GM18502 (cell line): ENCODE results near the gene TEX53.

ENCODE experiments used
- ATAC-seq: cut with Tn5 transposase; IDR thresholded peaks from one replicate; pipeline ENCODE4 v1.9.1; 2021; ENCODE audit warnings: mild to moderate bottlenecking; ENCODE audit not compliant: unreplicated experiment, poor library complexity

Gene TEX53

DNA sequence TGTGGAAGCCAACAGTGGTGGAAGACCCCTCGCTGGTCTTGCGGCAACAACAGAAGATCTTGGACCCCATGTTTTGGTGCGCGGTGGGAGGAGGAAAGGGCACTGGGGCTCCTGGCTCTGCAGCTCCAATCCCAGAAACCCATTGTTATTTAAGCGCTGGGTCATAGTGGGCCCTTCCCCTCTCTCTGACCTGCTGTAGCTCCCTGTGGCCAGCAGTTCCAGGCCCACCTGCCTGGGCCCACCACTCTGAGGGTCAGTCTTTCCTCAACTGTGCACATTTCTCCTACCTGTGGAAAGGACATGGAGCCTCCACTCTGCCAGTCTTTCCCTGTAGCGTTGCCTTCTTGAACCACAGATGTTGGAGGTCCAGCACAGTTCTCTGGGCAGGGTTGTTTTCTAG, at the start of gene TEX53:
TSS of gene TEX53 (minus strand) at position 101 of the 400 bp plus-strand sequence. CDS start at position 70, 31 bp downstream.
- ATAC-seq, result no peak

GRCh38 chr9:114706711-114707110, 49.1 kb upstream of the TEX53 start:
- no peak for ATAC-seq

GRCh38 chr9:114701988-114702387, 44.4 kb upstream of the TEX53 start:
- ATAC-seq, result no peak

DNA sequence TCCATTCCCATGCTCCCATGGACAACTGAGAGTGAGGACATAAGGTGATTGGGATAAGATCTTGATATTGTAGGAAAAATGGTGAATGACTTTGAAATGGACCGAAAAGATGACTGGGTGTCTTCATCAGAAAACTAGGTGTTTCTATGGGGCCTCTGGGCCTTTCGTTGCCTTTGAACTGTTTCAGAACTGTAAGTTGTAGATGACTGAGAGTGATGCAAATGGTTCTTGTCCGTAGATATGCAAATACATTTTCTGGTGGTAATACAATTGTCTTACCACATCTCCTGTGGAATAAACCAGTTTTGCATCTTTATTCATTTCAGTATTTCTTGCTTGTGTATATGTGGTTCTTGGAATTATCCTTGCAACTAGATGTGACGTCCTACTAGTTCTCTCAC, 40.3 kb upstream of the TEX53 start:
- peak; percentile 42 for ATAC-seq

- peak; percentile 71 for ATAC-seq
Observed at GRCh38 chr9:114696814-114697544, 39.4 kb upstream of the TEX53 start.

- ATAC-seq, result no peak
Observed at GRCh38 chr9:114695948-114696347, 38.3 kb upstream of the TEX53 start.

GRCh38 chr9:114694719-114695269, 37.2 kb upstream of the TEX53 start:
- ATAC-seq, result peak; percentile 45

GRCh38 chr9:114694146-114694545, 36.5 kb upstream of the TEX53 start:
- ATAC-seq, result no peak

DNA sequence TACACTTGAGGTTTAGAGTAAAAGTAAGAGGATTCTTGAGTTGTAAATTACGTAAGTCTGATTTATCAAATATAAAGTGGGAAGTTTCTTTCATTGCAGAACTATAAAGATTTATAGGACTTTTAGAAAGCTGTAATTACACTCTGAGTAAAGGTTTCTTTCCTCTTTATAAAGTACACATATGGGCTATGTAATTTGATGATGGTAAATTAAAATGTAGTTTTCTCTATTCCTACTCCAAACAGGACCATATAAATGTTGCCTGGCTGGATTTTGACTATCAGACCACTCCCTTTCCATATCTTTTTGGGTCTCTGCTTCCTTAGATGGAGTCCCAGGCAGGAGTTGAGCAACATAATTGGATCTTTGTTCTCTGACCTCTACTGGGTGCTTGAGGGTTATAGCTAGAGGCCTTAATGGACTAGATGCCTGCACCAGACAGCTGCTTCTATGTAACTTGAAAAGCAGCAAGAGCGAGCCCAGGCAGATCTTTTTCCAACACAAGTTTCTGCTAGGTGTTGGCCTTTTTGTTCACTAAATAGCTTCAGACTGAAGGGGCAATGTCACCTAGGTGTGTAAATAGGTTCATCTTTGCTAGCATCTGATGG, 35.7 kb upstream of the TEX53 start:
- ATAC-seq, result no peak

- no peak for ATAC-seq
Observed at GRCh38 chr9:114691956-114692295, 34.3 kb upstream of the TEX53 start.

GRCh38 chr9:114691046-114691955, 33.7 kb upstream of the TEX53 start:
- peak; percentile 85 for ATAC-seq

DNA sequence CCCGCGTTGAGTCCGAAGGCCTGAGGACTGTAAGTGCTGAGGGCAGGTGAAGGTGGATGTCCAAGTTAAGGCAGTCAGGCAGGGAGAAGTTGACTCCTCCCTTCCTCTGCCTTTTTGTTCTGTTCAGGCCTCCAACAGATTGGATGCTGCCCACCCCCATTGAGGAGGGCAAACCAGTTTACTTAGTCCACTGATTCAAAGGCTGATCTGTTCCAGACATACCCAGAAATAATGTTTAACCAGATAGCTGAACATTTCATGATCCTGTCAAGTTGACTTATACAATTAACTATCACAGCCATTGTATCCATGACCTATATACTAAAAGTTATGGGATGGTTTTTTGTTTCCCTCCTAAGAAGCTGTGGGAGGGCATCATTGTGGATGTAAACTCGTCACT, 32.7 kb upstream of the TEX53 start:
- no peak for ATAC-seq

DNA sequence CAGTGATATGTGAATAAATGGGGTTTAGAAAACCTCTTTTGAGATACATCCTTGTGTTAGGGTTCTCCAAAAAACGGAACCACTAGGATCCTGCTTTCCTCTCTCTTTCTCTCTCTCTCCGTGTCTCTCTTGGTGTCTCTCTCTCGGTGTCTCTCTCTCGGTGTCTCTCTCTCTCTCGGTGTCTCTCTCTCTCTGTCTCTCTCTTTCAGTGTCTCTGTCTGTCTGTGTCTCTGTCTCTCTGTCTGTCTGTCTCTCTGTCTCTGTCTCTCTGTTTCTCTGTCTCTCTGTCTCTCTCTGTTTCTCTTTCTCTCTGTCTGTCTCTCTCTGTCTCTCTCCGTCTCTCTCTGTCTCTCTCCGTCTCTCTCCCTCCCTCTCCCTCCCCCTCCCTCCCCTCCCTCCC, 32.2 kb upstream of the TEX53 start:
- ATAC-seq, result no peak

GRCh38 chr9:114688909-114689610, 31.5 kb upstream of the TEX53 start:
- no peak for ATAC-seq

DNA sequence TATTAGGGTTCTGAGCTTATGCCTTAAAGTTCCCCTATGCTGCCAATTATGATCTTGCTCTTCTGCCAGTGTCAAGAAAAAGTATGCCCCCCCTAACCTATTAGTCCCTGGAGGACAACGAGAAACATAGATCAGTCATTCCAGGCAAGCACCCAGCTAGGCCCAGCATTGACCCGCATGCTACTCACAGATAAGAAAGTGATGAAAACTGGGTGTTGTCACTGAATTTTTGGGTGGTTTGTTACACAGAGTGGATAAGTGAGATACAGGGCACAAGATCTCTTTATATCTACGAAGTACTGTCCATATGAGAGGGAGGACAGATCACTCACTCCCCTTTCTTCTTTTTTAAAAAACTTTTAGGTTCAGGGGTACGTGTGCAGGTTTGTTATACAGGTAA, 30.8 kb upstream of the TEX53 start:
- ATAC-seq, result no peak

- ATAC-seq, result no peak
Observed at GRCh38 chr9:114687034-114687433, 29.4 kb upstream of the TEX53 start.

GRCh38 chr9:114685951-114686350, 28.3 kb upstream of the TEX53 start:
- ATAC-seq, result no peak

- ATAC-seq, result no peak
Observed at GRCh38 chr9:114684036-114684435, 26.4 kb upstream of the TEX53 start.

GRCh38 chr9:114682846-114683245, 25.2 kb upstream of the TEX53 start:
- ATAC-seq, result no peak

GRCh38 chr9:114681594-114682332, 24.2 kb upstream of the TEX53 start, which contains the start of gene TEX48:
Gene TEX48, minus strand, starts transcription at chr9:114682192. Its CDS starts 10,469 bp downstream, at chr9:114671723.
- ATAC-seq, result peak; percentile 84
